Suppressor macrophage treated with lipopolysaccharide for 1 hour (primary cell): Measurements from ENCODE around the gene MXRA8.

Experiments used
- DNase-seq, 3 donors: peaks; one replicate each; pipeline ENCODE4 v3.0.0-alpha.2; 2020 to 2022

MXRA8 gene

GRCh38 chr1:1333551-1334241 is 24.7 kb downstream of the MXRA8 start:
- DNase-seq: no peak

- no peak for DNase-seq
These were observed 25.4 kb downstream of the MXRA8 start for GRCh38 chr1:1332774-1333480.

- no peak for DNase-seq
These were observed 26.2 kb downstream of the MXRA8 start for GRCh38 chr1:1332031-1332755.

- no peak for DNase-seq
These were observed 27.0 kb downstream of the MXRA8 start, which contains the start of gene TAS1R3 for GRCh38 chr1:1331068-1331965. Gene TAS1R3, plus strand, starts transcription at chr1:1331280. Its CDS starts 66 bp downstream, at chr1:1331346.

DNA sequence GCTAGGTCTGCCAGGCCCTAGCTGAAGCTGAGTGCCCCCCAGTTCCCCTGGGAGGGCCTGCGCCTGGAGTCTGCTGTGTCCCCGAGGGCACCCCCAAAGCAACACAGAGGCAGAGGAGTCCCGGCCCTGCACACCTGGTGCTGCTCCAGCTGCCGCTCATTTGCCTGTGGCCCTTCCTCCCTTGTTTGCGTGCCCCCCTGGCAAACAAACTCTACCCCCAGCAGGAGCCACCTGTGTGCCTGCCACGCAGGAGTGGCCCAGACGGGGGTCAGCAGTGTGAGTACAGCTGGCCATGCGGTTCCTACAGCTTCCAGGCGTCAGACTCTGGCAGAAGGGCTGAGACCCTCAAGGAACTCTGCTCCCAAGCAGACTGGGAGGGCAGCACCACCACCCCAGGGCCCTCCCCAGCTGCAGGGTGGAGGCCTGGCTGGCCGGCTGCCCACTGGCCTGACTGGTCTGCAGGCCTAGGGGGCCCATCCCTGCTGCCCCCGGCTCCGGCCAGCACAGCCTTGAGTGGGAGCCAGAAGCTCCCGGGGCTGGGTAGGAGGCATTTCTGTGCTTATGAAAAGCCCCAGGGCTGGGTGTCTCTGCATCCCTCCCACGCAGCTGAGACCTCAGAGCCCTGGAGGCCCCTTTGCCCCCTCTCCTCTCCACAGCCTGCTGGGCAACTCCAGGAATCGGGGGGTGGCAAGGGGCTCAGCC is 27.8 kb downstream of the MXRA8 start:
- no peak for DNase-seq

DNA sequence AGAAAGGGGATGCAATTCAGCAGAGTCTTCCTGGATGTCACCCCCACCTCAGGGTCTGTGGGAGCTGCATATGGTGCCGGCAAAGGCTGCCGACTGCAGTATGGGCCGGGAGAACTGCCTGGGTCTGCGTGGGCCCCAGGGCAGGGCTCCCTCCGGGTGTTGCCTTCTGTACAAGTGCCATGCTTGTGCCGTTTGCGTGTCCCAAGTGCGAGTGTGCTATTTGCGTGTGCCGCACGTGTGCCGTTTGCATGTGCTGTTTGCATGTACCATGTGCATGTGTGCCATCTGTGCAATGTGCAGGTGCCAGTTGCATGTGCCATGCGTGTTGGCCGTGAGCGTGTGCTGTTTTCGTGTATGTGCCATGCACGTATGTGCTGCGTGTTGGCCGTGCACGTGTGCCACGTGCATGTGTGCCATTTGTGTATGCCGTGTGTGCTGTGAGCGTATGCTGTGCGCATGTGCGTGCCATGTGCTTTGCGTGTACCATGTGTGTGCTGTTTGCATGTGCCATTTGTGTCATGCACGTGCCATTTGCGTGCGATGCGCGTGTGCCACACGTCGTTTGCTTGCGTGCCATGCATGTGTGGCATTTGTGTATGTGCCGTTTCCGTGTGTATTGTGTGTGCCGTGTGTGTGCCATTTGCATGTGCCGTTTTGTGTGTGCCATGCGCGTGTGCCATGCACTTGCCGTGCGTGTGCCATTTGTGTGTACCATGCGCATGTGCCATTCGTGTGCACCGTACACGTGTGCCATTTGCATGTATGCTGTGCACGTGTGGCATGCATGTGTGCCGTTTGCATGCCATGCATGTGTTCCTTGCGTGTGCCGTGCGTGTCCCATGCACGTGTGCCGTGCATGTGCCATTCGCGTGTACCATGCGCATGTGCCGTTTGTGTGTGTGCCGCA is 28.8 kb downstream of the MXRA8 start:
- DNase-seq: no peak

- no peak for DNase-seq
These were observed 30.1 kb downstream of the MXRA8 start for GRCh38 chr1:1328254-1328653.

DNA sequence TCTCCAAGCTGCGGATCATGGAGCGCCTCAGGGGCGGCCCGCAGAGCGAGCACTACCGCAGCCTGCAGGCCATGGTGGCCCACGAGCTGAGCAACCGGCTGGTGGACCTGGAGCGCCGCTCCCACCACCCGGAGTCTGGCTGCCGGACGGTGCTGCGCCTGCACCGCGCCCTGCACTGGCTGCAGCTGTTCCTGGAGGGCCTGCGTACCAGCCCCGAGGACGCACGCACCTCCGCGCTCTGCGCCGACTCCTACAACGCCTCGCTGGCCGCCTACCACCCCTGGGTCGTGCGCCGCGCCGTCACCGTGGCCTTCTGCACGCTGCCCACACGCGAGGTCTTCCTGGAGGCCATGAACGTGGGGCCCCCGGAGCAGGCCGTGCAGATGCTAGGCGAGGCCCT is 31.1 kb downstream of the MXRA8 start:
- no peak for DNase-seq

DNA sequence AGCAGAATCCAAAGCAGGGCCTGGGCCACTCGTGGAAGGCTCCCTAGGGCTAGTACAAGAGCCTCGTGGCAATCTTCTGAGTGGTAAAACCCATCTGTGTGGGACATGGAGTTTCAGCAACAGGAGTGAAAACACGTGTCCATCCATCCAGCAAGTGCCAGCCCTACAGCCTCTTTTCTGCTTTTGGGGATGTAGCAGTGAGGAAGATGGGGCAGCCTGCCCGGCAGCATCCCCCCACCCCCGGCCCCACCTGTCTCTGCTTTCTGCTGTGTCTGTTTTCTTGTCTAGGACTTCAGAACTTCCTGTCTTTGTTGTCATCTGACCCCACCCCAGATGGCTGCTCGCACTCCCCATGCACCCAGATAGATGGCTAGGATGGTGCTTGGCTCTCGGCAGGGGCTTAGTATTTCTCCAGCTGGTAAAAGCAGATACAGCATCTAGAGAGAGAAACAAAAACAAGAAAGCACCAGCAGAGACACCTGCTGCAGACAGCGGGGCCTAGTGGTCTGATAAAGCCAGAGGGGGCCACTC is 32.2 kb downstream of the MXRA8 start:
- DNase-seq: no peak

- peak in 1 of 3 donors; percentile 31 for DNase-seq
These were observed 32.9 kb downstream of the MXRA8 start for GRCh38 chr1:1325288-1326074.

- DNase-seq: peak; percentile 96 to 99 (median 98)
These were observed 33.6 kb downstream of the MXRA8 start, which contains the start of the genes CPTP and INTS11 for GRCh38 chr1:1324524-1325287. Gene CPTP, plus strand, starts transcription at chr1:1324802. Its CDS starts 2,109 bp downstream, at chr1:1326911. Gene INTS11, minus strand, starts transcription at chr1:1324660. Its CDS starts 52 bp downstream, at chr1:1324608.

GRCh38 chr1:1324084-1324523 is 34.3 kb downstream of the MXRA8 start:
- DNase-seq: no peak

DNA sequence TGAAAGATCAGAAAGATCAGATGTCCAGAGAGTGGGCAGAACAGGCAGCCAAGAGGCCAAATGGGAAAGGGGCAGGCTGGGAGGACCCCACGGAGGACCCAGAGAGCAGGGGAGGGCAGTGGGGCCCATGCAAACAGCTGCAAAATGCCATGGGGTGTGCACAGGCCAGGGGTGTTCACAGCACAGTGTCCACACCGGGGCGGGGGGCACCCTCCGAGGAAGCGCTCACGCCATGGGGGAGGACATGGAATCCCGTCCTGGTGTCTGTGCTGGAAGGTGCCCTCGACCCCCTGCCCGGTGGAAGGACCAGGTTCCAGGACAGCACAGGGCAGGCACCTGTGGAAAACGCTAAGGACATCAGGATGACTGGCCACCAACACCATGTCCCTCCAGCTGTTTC is 35.4 kb downstream of the MXRA8 start:
- no peak for DNase-seq

- no peak for DNase-seq
These were observed 35.9 kb downstream of the MXRA8 start for GRCh38 chr1:1322418-1322817.

DNA sequence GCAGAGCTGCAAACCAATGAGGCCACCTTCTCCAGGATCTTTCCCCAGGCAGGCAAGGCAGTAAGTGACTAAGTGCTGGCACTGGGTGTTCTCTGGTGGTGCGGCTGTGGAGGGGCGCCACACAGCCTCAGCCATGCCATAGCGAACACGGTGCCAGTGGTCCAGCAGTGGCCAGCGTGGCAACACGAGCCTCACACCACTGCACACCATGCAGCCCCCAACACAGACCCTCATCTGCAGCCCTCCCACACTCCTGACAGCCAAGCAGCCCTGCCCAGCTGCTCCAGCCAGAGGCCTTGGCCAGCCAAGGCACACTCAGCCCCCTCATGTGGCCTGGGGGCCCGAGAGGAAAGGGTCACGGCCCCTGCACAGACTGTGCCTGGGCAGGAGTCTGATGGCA is 36.9 kb downstream of the MXRA8 start:
- no peak for DNase-seq

DNA sequence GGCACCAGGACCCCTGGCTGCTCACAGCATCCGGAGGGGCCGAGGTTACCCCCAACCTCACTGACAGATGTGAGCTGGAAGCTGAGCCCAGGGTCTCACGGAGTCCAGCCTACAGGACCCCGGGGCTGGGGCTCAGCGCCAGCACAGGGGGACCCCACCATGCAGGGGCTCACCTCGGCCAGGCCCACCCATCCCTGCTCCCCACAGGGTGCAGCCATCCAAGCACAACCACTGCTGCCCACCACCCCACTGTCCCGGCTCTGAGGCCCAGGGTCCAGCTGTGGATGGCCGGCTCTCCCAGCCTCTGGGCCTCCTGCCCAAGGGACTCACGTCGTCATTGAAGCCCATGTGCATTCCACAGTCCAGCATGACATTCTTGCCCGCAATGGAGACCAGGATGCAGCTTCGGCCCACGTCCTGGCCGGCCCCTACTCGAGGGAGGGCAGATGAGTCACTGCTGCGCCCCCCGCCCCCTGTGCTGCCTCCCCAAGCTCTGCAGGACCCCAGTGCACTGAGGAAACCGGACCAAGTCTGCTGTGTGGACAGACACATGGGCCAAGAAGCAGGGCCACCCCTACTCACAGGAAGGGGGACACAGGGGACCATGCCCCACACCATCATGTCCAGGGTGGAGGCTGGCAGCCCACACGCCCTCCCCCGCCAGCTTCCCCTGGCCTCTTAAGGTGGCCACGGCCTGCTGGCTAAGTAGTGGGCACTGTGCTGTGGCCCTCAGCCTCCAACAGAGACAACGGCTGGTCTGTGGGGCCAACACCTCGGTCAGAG is 37.5 kb downstream of the MXRA8 start:
- DNase-seq: no peak

DNA sequence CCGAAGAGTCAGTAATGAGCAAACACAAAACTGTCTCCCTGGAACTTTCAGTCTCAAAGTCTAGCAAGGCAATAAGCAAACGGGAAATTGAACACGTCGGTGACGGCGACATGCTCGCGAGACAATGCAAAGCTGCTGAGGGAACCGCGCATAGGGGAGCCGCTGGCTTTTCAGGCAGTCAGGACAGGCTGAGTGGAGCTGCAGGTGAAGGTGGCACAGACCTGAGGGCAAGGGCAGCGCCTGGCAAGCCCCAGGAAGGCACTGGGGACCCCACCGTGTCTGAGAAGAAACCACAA is 38.8 kb downstream of the MXRA8 start:
- DNase-seq: no peak
